GM10266 (cell line): ENCODE measurements around the gene MFF.

ENCODE experiments used
- DNase-seq: peaks from one replicate; pipeline ENCODE4 v3.0.0; 2012; ENCODE audit errors: extremely low spot score
- TF ChIP-seq, protein P1 (sequence below): IDR thresholded peaks from 2 replicates; pipeline ENCODE4 v1.5.1; 2012; ENCODE audit warnings: mild to moderate bottlenecking, low read depth; ENCODE audit not compliant: control insufficient read depth, insufficient read depth; ENCODE audit errors: missing control alignments

The MFF gene, protein sequence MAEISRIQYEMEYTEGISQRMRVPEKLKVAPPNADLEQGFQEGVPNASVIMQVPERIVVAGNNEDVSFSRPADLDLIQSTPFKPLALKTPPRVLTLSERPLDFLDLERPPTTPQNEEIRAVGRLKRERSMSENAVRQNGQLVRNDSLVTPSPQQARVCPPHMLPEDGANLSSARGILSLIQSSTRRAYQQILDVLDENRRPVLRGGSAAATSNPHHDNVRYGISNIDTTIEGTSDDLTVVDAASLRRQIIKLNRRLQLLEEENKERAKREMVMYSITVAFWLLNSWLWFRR

DNA sequence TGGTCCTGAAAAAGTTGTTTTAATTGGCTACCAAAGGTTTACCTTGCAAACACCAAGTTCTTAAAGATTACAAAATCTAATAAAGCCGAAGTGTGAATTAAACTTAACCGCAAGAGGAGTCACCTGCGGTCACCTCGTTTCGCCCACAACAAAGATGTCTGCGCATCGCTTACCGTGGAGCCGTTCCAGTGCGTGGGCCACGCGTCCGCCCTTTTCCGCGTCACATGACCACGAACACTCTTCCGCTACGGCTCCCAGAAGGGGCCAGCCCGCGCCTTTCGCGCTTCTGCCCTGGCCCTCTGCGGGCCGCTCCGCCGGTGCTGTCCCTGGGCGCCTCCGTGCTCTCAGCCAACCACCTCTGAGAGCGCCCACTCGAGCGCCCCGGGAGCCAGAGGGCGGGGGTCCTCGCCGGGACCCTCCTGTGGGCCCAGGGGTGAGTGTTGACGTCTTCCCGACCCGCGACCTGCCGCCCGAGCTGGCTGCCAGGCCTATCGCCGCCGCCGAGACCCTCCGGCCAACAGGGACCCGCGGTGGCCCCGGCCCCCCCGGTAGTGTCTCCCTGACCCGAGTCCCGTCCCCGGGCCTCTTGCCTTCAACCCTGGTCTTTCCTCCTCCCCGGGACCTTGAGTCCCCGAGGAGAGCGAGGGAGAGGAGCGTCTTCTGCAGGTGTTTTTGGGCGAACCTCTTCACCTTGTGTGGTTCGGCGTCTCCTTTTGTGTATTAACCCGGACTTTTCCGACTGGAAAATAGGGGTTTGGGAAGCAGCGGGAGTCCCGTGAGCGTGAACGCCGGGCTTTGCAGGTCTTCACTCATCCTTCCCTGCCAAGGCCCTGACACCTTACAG, at the start of gene MFF:
TSS of gene MFF (plus strand) at position 257 of the 844 bp plus-strand sequence. CDS start 5,415 bp downstream, outside the sequence.
- peak; percentile 94 for DNase-seq
- TF ChIP-seq, protein P1, sequence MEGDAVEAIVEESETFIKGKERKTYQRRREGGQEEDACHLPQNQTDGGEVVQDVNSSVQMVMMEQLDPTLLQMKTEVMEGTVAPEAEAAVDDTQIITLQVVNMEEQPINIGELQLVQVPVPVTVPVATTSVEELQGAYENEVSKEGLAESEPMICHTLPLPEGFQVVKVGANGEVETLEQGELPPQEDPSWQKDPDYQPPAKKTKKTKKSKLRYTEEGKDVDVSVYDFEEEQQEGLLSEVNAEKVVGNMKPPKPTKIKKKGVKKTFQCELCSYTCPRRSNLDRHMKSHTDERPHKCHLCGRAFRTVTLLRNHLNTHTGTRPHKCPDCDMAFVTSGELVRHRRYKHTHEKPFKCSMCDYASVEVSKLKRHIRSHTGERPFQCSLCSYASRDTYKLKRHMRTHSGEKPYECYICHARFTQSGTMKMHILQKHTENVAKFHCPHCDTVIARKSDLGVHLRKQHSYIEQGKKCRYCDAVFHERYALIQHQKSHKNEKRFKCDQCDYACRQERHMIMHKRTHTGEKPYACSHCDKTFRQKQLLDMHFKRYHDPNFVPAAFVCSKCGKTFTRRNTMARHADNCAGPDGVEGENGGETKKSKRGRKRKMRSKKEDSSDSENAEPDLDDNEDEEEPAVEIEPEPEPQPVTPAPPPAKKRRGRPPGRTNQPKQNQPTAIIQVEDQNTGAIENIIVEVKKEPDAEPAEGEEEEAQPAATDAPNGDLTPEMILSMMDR = peak; percentile 49

DNA sequence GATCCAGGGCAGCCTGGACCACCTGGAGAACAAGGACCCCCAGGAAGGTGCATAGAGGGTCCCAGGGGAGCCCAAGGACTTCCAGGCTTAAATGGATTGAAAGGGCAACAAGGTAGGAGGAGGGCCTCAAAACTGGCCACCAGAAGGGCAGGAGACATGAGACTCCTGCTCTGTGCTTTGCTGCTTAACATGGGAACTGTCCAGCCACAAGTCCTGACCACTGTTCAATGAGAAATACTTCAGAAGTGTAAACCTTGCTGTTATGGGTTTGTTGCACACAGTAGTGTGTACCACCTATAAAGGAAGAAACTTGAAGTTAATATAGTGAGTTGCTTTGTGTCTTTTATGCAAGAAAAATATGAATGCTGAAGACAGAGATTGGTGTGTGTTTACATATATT, 44.2 kb upstream of the MFF start:
- no peak for DNase-seq
- TF ChIP-seq, protein P1 = no peak

DNA sequence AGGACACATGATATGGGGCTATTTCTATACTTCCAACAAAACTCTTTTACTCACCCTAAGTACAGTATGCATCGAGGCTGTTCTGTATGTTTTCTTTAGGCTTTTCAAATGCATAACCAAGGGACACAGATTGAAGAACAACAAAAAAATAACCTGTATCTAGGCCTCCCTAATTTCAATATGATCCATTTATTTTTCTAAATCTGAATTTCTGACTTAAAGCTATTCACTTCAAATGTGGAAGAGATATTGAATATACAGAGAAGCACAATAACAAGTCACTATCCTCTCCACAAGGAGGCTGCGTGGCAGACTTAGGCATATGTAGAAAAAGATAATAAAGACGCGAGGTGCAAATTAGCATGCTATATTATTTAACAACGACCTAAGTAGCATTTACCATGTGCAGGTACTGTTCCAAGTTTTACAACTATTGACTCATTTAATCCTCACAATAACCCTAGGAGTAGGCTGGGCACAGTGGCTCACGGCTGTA, 39.3 kb upstream of the MFF start:
- no peak for DNase-seq
- TF ChIP-seq, protein P1 = no peak

DNA sequence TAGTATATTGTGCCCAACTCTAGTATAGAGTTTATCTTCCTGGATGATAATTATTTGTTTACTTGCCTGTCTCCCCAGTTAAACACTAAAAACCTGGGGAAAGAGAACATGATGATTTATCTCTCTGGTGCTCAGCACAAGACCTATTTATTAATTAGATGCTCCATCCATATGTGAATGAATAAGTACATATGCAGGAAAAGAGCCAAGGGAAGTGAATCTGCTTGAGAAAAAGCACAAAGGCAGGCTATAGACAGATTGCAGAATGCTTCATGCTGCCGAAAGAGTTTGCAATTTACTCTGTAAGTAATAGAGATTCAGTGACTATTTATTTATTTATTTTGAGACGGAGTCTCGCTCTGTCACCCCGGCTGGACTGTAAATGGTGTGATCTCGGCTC, 37.3 kb upstream of the MFF start:
- TF ChIP-seq, protein P1 = no peak
- no peak for DNase-seq

DNA sequence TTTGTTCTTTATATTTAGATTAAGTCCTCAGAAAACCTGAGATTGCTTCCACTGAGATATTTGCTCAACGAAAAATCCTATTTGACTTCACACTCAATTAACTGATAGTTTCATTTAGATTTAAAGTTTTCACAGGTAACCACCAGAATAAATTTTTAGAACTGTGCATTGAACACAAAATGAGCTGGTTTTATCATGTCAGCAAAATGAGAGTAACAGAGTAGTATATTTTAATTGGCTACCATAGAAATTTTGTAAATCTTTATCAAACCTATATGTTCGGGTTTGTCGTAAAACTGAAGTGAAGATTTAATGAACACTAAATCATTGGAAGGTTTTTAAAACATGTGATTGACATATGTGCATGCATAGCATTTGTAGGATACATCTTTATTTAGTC, 32.7 kb upstream of the MFF start:
- no peak for DNase-seq
- TF ChIP-seq, protein P1 = no peak

DNA sequence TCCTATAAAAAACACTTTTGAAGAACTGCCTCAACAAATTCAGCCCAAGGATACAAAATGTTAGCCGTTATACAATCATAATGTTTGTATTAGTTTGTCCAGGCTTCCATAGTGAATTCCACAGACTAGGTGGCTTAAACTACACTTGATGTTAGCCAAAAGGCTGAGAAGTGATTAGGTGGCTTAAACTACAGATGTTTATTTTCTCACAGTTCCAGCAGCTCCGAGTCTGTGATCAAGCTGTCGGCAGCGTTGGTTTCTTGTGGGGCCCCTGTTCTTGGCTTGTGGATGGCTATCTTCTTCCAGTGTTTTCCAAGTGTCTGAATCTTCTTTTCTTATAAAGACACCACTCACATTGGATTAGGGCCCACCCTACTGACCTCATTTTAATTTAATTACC, 31.5 kb upstream of the MFF start:
- TF ChIP-seq, protein P1 = no peak
- no peak for DNase-seq
